K562 (cell line): ENCODE measurements around the gene TNF. TPM values are rescaled to one million over a fixed set of nuclear protein-coding genes. Genes with fewer than 3 reads are reported as not detected.

Experiments used
- CAMTA2 ChIP-seq: fragments of 250-450 bp; sonication (Bioruptor Pico); conservative IDR thresholded peaks from 2 replicates; pipeline ENCODE4 v1.5.1; 2022
- EGR1 ChIP-seq: fragments of 450-650 bp; conservative IDR thresholded peaks from 2 replicates; pipeline ENCODE4 v1.6.1; 2017; ENCODE audit warnings: mild to moderate bottlenecking
- FOXK2 ChIP-seq, 2 experiments: fragments of 450-650 bp; IDR thresholded peaks in 1 of 2; conservative IDR thresholded peaks in 1 of 2; 2 replicates each; pipeline ENCODE4 v1.6.1; 2016; ENCODE audit warnings: low read depth in 2 of 2, mild to moderate bottlenecking in 1 of 2
- HMG20B ChIP-seq: fragments of 250-450 bp; sonication (Bioruptor Pico); IDR thresholded peaks from 2 replicates; pipeline ENCODE4 v1.5.0; 2021; ENCODE audit warnings: mild to moderate bottlenecking
- KLF10 ChIP-seq: fragments of 250-450 bp; sonication (Bioruptor Pico); IDR thresholded peaks from 2 replicates; pipeline ENCODE4 v1.6.1; 2021; ENCODE audit warnings: matching md5 sums
- NFE2 ChIP-seq: IDR thresholded peaks from 2 replicates; pipeline ENCODE4 v1.6.1; 2014; ENCODE audit warnings: antibody characterized with exemption, low read depth
- POLR2A ChIP-seq: fragments of 450-650 bp; conservative IDR thresholded peaks from 2 replicates; pipeline ENCODE4 v1.6.1; 2016
- SMAD3 ChIP-seq: fragments of 450-650 bp; formaldehyde crosslinking; conservative IDR thresholded peaks from 2 replicates; pipeline ENCODE4 v1.4.0; 2020; ENCODE audit warnings: mild to moderate bottlenecking
- YY1 ChIP-seq, 3 experiments: IDR thresholded peaks; 2 replicates each; pipeline ENCODE4 v1.6.1; 2011; ENCODE audit warnings: low read length in 2 of 3, mild to moderate bottlenecking in 2 of 3, moderate library complexity in 2 of 3, borderline replicate concordance in 1 of 3, control low read depth in 1 of 3, low read depth in 1 of 3; ENCODE audit not compliant: insufficient read depth in 3 of 3, insufficient replicate concordance in 2 of 3, control insufficient read depth in 1 of 3, insufficient read length in 1 of 3; ENCODE audit errors: extremely low read depth in 1 of 3
- ZFP1 ChIP-seq: fragments of 450-650 bp; formaldehyde crosslinking; IDR thresholded peaks from 2 replicates; pipeline ENCODE4 v1.4.0; 2020; ENCODE audit warnings: mild to moderate bottlenecking, mixed read lengths
- ZNF184 ChIP-seq: sonication (generic); formaldehyde crosslinking; IDR thresholded peaks from 2 replicates; pipeline ENCODE4 v1.5.0; 2020; ENCODE audit warnings: missing genetic modification reagents
- ZNF41 ChIP-seq: fragments of 250-450 bp; sonication (Bioruptor Pico); conservative IDR thresholded peaks from 2 replicates; pipeline ENCODE4 v1.4.0; 2020; ENCODE audit warnings: mild to moderate bottlenecking
- ZNF586 ChIP-seq: fragments of 450-650 bp; formaldehyde crosslinking; conservative IDR thresholded peaks from 2 replicates; pipeline ENCODE4 v1.4.0; 2020; ENCODE audit warnings: mild to moderate bottlenecking, moderate library complexity
- ZNF830 ChIP-seq: fragments of 250-450 bp; sonication (Bioruptor Pico); IDR thresholded peaks from 2 replicates; pipeline ENCODE4 v1.5.0; 2021; ENCODE audit warnings: mild to moderate bottlenecking
- polyA plus RNA-seq, 8 experiments: library from polyadenylated mRNA; depleted of rRNA in 4 of 8; stranded (reverse) in 5 of 8; unstranded in 3 of 8; fragments of >200 nt; fragmentation: Nextera tagmentation in 2 of 8; fragmentation: Illumina TruSeq in 1 of 8; extraction: Ambion mirVana in 2 of 8; extraction: Trizol in 1 of 8; gene quantifications; 2 replicates each; pipeline versions ENCODE4 v1.2.1 to v1.2.3, GENCODE V29; 2011 to 2014; ENCODE audit warnings: inconsistent platforms in 1 of 8, missing spikeins in 1 of 8
- total RNA-seq, 7 experiments: library from RNA; depleted of rRNA in 6 of 7; stranded (reverse); fragments of >200 nt in 6 of 7; fragmentation: Illumina TruSeq in 2 of 7; extraction: Trizol in 2 of 7; gene quantifications; 2 replicates each; pipeline versions ENCODE4 v1.2.1 to v1.2.3, GENCODE V29; 2011 to 2021; ENCODE audit warnings: low replicate concordance in 1 of 7
- TF ChIP-seq, protein P1 (sequence below): fragments of 250-450 bp; sonication (Bioruptor Pico); IDR thresholded peaks from 2 replicates; pipeline ENCODE4 v1.5.0; 2021; ENCODE audit warnings: mild to moderate bottlenecking, borderline replicate concordance
- TF ChIP-seq, protein P2 (sequence below): fragments of 450-650 bp; IDR thresholded peaks from 2 replicates; pipeline ENCODE4 v1.6.1; 2016; ENCODE audit warnings: borderline replicate concordance
- TF ChIP-seq, protein P3 (sequence below), 2 experiments: fragments of 450-650 bp in 1 of 2; sonication (generic) in 1 of 2; formaldehyde crosslinking; conservative IDR thresholded peaks; 2 replicates each; pipeline versions ENCODE4 v1.4.0 to v1.8.1; 2020 to 2022; ENCODE audit warnings: mild to moderate bottlenecking in 1 of 2, missing genetic modification reagents in 1 of 2
- TF ChIP-seq, protein P4 (sequence below): sonication (generic); formaldehyde crosslinking; IDR thresholded peaks from 2 replicates; pipeline ENCODE4 v1.8.0; 2022; ENCODE audit warnings: mild to moderate bottlenecking, missing genetic modification reagents

Gene TNF
- total and polyA plus RNA-seq, 9 of the 15 experiments (the other 6 are each of a cell fraction or from before 2014, with no cell fraction given) = 0.08 to 0.40 TPM; not detected in 7

DNA sequence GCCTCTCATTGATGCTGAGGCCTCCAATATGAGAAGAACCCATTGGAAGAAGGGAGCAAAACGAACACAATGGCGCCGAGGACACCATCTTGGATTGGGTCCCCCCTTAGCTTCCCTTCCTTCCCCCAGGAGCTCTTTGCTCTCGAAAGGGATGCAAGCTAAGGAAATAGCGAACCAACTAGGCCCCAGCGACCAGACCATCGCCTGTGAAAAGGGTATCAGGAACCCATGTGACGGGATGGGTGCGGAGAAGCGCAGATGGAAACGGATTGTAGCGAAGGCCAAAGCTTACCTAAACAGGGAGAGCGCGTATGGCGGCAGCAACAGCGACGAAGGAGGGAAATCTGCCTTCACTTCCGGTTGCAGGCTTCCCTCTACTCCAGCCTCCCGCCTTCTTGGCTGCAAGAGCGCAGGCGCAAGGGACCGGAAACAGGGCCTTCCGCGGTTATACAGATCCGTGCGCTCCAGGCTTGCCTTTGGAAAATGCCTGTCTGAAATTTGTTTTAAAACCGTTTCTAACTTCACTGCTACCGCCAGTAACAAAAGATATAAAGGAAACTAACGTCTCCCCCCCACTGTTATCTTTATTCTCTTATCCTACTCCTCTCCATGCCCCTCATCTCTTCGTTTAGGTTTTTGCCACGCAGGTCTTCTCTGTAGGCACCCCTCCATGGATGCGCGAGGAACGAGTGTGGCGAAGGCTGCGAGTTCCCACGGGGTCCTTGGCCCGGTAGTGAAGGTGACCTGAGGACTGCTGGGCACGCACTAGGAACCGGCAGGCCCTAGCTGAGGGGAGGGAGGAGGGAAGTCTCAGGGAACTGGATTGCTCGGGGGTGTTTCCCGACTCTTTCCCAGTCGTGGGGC, 33.5 kb upstream of the TNF start, which contains the start of gene DDX39B (continued):
- TF ChIP-seq, protein P1, sequence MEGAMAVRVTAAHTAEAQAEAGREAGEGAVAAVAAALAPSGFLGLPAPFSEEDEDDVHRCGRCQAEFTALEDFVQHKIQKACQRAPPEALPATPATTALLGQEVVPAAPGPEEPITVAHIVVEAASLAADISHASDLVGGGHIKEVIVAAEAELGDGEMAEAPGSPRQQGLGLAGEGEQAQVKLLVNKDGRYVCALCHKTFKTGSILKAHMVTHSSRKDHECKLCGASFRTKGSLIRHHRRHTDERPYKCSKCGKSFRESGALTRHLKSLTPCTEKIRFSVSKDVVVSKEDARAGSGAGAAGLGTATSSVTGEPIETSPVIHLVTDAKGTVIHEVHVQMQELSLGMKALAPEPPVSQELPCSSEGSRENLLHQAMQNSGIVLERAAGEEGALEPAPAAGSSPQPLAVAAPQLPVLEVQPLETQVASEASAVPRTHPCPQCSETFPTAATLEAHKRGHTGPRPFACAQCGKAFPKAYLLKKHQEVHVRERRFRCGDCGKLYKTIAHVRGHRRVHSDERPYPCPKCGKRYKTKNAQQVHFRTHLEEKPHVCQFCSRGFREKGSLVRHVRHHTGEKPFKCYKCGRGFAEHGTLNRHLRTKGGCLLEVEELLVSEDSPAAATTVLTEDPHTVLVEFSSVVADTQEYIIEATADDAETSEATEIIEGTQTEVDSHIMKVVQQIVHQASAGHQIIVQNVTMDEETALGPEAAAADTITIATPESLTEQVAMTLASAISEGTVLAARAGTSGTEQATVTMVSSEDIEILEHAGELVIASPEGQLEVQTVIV (CRISPR knock-in tag) = peak; percentile 6; the same call in 1 of the 2 replicates
- TF ChIP-seq ZNF586 (no peak), ZNF830 (CRISPR knock-in tag) (peak; percentile 90), HMG20B (CRISPR knock-in tag) (peak; percentile 81; the same call in 1 of the 2 replicates), FOXK2 (conservative IDR thresholded peaks at IDR 0.05 in 1 of 2, IDR thresholded peaks at IDR 0.05 in 1 of 2; ENCODE audit: low read depth in 2 of 2) (peak; percentile 83 to 88), SMAD3 (CRISPR knock-in tag) (peak; percentile 70; the same call in 1 of the 2 replicates), KLF10 (no peak), EGR1 (no peak; the same call in 1 of the 2 replicates), YY1 (IDR thresholded peaks at IDR 0.05; ENCODE audit: borderline replicate concordance in 1 of 3, control insufficient read depth in 1 of 3, extremely low read depth in 1 of 3, insufficient read depth in 3 of 3, insufficient read length in 1 of 3, insufficient replicate concordance in 2 of 3, low read depth in 1 of 3, low read length in 2 of 3) (peak; percentile 91 to 96 (median 92)), NFE2 (peak; percentile 94), ZNF41 (CRISPR knock-in tag) (peak; percentile 61; the same call in 1 of the 2 replicates), ZFP1 (CRISPR knock-in tag) (peak; percentile 45; the same call in 1 of the 2 replicates), POLR2A (peak; percentile 99), CAMTA2 (CRISPR knock-in tag) (no peak), ZNF184 (no peak)
- TF ChIP-seq, protein P2, sequence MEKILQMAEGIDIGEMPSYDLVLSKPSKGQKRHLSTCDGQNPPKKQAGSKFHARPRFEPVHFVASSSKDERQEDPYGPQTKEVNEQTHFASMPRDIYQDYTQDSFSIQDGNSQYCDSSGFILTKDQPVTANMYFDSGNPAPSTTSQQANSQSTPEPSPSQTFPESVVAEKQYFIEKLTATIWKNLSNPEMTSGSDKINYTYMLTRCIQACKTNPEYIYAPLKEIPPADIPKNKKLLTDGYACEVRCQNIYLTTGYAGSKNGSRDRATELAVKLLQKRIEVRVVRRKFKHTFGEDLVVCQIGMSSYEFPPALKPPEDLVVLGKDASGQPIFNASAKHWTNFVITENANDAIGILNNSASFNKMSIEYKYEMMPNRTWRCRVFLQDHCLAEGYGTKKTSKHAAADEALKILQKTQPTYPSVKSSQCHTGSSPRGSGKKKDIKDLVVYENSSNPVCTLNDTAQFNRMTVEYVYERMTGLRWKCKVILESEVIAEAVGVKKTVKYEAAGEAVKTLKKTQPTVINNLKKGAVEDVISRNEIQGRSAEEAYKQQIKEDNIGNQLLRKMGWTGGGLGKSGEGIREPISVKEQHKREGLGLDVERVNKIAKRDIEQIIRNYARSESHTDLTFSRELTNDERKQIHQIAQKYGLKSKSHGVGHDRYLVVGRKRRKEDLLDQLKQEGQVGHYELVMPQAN = no peak; the same call in 1 of the 2 replicates
- TF ChIP-seq, protein P3, sequence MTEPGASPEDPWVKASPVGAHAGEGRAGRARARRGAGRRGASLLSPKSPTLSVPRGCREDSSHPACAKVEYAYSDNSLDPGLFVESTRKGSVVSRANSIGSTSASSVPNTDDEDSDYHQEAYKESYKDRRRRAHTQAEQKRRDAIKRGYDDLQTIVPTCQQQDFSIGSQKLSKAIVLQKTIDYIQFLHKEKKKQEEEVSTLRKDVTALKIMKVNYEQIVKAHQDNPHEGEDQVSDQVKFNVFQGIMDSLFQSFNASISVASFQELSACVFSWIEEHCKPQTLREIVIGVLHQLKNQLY (CRISPR knock-in tag; conservative IDR thresholded peaks at IDR 0.05) = peak; percentile 54 to 64; a peak in 1 of 4 replicates
- TF ChIP-seq, protein P4, sequence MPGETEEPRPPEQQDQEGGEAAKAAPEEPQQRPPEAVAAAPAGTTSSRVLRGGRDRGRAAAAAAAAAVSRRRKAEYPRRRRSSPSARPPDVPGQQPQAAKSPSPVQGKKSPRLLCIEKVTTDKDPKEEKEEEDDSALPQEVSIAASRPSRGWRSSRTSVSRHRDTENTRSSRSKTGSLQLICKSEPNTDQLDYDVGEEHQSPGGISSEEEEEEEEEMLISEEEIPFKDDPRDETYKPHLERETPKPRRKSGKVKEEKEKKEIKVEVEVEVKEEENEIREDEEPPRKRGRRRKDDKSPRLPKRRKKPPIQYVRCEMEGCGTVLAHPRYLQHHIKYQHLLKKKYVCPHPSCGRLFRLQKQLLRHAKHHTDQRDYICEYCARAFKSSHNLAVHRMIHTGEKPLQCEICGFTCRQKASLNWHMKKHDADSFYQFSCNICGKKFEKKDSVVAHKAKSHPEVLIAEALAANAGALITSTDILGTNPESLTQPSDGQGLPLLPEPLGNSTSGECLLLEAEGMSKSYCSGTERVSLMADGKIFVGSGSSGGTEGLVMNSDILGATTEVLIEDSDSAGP (CRISPR knock-in tag) = no peak
